ENCODE results near the gene GRM7. TPM values are rescaled to one million over a fixed set of nuclear protein-coding genes. Genes with fewer than 3 reads are reported as not detected.

GRM7 gene
- total and polyA plus RNA-seq, 2 experiments from 2014 or later, result 0.40 TPM; not detected in 1

DNA sequence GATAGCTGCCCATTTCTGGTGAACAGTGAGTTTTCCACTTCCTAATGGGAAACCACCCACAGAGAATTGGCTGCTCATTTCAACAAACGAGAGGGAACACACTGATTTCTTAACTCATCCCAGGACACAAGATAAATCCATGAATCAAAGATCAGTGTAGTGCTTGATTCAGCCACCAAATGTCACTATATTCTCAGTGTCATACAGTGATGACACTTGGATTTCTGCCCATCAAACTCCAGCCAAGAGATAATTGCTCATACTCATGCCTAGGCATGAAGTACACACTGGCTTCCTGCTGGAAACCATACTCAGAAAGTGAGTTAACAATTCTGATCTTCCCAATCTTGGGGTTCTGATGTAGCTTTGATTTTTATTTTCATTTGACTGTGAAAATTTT is 35.4 kb upstream of the GRM7 start:
- H3K9me3 Mint-ChIP-seq, result peaks cover 75% of the 10 kb centered on the region
- Histone ChIP-seq H3K27ac (ENCODE audit: low read depth) (no peak overlapping the region), H3F3A (replicated peaks; ENCODE audit: low read depth) (no peaks in the 10 kb centered on the region), H4K20me1 (replicated peaks; ENCODE audit: insufficient read depth) (no peaks in the 10 kb centered on the region), H3K4me3 (no peak overlapping the region), H3K4me2 (no peak overlapping the region), H2AFZ (no peak overlapping the region), H3K27me3 (ENCODE audit: insufficient read depth) (no peaks in the 10 kb centered on the region), H3K79me2 (replicated peaks; ENCODE audit: insufficient read depth) (no peaks in the 10 kb centered on the region), H3K4me1 (ENCODE audit: insufficient read depth) (no peaks in the 10 kb centered on the region), H3K36me3 (ENCODE audit: insufficient read depth) (peaks cover 22% of the 10 kb centered on the region; the same call in 1 of the 2 replicates), H3K9me2 (ENCODE audit: insufficient read depth) (no peaks in the 10 kb centered on the region)
- no peak for TF ChIP-seq EZH2 (IDR thresholded peaks at IDR 0.05; ENCODE audit: low read depth, unreplicated experiment)
- H3K4me3 Mint-ChIP-seq, result no peak overlapping the region
- H3K36me3 Mint-ChIP-seq (ENCODE audit: low read depth), result peaks cover 8% of the 10 kb centered on the region; the same call in 2 of the 3 replicates
- ATAC-seq, result no peak
- no peak overlapping the region for H3K27ac Mint-ChIP-seq
- DNase-seq (ENCODE audit: low spot score), result no peak
- H3K4me1 Mint-ChIP-seq, result no peaks in the 10 kb centered on the region
- H3K27me3 Mint-ChIP-seq (ENCODE audit: insufficient read depth, low read depth, poor library complexity), result no peaks in the 10 kb centered on the region

DNA sequence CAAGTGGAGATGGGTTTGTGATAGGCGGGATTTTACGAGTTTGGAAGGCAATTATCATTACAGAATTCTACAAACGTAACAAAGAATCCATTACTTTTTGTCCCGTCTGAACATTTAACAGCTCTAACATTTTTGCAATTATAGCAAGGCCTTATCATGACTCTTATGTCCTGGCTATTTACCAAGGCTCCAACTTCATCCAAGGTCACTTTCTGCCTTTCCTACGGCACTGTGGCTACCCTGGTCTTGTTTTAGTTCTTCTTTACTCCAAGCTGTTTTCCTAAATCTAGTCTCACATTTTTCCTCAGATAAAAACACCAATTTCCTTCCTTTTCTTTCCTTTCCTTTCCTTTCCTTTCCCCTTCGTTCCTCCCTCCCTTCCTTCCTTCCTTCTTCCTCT is 33.5 kb upstream of the GRM7 start:
- Mint-ChIP-seq H3K9me3 (peaks cover 75% of the 10 kb centered on the region), H3K4me1 (no peaks in the 10 kb centered on the region), H3K27me3 (ENCODE audit: insufficient read depth, low read depth, poor library complexity) (no peaks in the 10 kb centered on the region), H3K4me3 (no peak overlapping the region), H3K27ac (no peak overlapping the region), H3K36me3 (ENCODE audit: low read depth) (peaks cover 13% of the 10 kb centered on the region; the same call in 2 of the 3 replicates)
- no peak overlapping the region for H3K4me2 ChIP-seq
- no peaks in the 10 kb centered on the region for H3K27me3 ChIP-seq (ENCODE audit: insufficient read depth)
- DNase-seq (ENCODE audit: low spot score) (no peak), ATAC-seq (no peak)
- H3K4me1 ChIP-seq (ENCODE audit: insufficient read depth), result no peaks in the 10 kb centered on the region
- no peak overlapping the region for H3K4me3 ChIP-seq
- no peak overlapping the region for H2AFZ ChIP-seq
- no peaks in the 10 kb centered on the region for H3K9me2 ChIP-seq (ENCODE audit: insufficient read depth)
- H3K27ac ChIP-seq (ENCODE audit: low read depth), result no peak overlapping the region
- H4K20me1 ChIP-seq (replicated peaks; ENCODE audit: insufficient read depth), result no peaks in the 10 kb centered on the region
- H3K36me3 ChIP-seq (ENCODE audit: insufficient read depth), result peaks cover 22% of the 10 kb centered on the region
- no peaks in the 10 kb centered on the region for H3K79me2 ChIP-seq (replicated peaks; ENCODE audit: insufficient read depth)
- no peaks in the 10 kb centered on the region for H3F3A ChIP-seq (replicated peaks; ENCODE audit: low read depth)
- TF ChIP-seq, protein P1, sequence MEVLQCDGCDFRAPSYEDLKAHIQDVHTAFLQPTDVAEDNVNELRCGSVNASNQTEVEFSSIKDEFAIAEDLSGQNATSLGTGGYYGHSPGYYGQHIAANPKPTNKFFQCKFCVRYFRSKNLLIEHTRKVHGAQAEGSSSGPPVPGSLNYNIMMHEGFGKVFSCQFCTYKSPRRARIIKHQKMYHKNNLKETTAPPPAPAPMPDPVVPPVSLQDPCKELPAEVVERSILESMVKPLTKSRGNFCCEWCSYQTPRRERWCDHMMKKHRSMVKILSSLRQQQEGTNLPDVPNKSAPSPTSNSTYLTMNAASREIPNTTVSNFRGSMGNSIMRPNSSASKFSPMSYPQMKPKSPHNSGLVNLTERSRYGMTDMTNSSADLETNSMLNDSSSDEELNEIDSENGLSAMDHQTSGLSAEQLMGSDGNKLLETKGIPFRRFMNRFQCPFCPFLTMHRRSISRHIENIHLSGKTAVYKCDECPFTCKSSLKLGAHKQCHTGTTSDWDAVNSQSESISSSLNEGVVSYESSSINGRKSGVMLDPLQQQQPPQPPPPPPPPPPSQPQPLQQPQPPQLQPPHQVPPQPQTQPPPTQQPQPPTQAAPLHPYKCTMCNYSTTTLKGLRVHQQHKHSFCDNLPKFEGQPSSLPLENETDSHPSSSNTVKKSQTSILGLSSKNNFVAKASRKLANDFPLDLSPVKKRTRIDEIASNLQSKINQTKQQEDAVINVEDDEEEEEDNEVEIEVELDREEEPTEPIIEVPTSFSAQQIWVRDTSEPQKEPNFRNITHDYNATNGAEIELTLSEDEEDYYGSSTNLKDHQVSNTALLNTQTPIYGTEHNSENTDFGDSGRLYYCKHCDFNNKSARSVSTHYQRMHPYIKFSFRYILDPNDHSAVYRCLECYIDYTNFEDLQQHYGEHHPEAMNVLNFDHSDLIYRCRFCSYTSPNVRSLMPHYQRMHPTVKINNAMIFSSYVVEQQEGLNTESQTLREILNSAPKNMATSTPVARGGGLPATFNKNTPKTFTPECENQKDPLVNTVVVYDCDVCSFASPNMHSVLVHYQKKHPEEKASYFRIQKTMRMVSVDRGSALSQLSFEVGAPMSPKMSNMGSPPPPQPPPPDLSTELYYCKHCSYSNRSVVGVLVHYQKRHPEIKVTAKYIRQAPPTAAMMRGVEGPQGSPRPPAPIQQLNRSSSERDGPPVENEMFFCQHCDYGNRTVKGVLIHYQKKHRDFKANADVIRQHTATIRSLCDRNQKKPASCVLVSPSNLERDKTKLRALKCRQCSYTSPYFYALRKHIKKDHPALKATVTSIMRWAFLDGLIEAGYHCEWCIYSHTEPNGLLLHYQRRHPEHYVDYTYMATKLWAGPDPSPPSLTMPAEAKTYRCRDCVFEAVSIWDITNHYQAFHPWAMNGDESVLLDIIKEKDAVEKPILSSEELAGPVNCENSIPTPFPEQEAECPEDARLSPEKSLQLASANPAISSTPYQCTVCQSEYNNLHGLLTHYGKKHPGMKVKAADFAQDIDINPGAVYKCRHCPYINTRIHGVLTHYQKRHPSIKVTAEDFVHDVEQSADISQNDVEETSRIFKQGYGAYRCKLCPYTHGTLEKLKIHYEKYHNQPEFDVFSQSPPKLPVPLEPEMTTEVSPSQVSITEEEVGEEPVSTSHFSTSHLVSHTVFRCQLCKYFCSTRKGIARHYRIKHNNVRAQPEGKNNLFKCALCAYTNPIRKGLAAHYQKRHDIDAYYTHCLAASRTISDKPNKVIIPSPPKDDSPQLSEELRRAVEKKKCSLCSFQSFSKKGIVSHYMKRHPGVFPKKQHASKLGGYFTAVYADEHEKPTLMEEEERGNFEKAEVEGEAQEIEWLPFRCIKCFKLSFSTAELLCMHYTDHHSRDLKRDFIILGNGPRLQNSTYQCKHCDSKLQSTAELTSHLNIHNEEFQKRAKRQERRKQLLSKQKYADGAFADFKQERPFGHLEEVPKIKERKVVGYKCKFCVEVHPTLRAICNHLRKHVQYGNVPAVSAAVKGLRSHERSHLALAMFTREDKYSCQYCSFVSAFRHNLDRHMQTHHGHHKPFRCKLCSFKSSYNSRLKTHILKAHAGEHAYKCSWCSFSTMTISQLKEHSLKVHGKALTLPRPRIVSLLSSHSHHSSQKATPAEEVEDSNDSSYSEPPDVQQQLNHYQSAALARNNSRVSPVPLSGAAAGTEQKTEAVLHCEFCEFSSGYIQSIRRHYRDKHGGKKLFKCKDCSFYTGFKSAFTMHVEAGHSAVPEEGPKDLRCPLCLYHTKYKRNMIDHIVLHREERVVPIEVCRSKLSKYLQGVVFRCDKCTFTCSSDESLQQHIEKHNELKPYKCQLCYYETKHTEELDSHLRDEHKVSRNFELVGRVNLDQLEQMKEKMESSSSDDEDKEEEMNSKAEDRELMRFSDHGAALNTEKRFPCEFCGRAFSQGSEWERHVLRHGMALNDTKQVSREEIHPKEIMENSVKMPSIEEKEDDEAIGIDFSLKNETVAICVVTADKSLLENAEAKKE (CRISPR knock-in tag; IDR thresholded peaks at IDR 0.05), result no peak
- no peak for TF ChIP-seq JUNB (IDR thresholded peaks at IDR 0.05; ENCODE audit: unreplicated experiment)
- TF ChIP-seq ZNF114 (CRISPR knock-in tag; IDR thresholded peaks at IDR 0.05), result no peak
- TF ChIP-seq, protein P2, sequence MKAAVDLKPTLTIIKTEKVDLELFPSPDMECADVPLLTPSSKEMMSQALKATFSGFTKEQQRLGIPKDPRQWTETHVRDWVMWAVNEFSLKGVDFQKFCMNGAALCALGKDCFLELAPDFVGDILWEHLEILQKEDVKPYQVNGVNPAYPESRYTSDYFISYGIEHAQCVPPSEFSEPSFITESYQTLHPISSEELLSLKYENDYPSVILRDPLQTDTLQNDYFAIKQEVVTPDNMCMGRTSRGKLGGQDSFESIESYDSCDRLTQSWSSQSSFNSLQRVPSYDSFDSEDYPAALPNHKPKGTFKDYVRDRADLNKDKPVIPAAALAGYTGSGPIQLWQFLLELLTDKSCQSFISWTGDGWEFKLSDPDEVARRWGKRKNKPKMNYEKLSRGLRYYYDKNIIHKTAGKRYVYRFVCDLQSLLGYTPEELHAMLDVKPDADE (IDR thresholded peaks at IDR 0.05), result no peak
- TF ChIP-seq EZH2phosphoT487 (IDR thresholded peaks at IDR 0.05; ENCODE audit: unreplicated experiment), result no peak
- TF ChIP-seq ZNF331 (CRISPR knock-in tag; IDR thresholded peaks at IDR 0.05; ENCODE audit: low read depth), result no peak
- no peak for TF ChIP-seq STAT1 (IDR thresholded peaks at IDR 0.05; ENCODE audit: unreplicated experiment)
- TF ChIP-seq POLR2AphosphoS5 (IDR thresholded peaks at IDR 0.05; ENCODE audit: low read depth), result no peak
- TF ChIP-seq, protein P3, sequence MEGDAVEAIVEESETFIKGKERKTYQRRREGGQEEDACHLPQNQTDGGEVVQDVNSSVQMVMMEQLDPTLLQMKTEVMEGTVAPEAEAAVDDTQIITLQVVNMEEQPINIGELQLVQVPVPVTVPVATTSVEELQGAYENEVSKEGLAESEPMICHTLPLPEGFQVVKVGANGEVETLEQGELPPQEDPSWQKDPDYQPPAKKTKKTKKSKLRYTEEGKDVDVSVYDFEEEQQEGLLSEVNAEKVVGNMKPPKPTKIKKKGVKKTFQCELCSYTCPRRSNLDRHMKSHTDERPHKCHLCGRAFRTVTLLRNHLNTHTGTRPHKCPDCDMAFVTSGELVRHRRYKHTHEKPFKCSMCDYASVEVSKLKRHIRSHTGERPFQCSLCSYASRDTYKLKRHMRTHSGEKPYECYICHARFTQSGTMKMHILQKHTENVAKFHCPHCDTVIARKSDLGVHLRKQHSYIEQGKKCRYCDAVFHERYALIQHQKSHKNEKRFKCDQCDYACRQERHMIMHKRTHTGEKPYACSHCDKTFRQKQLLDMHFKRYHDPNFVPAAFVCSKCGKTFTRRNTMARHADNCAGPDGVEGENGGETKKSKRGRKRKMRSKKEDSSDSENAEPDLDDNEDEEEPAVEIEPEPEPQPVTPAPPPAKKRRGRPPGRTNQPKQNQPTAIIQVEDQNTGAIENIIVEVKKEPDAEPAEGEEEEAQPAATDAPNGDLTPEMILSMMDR (conservative IDR thresholded peaks at IDR 0.05; ENCODE audit: low read depth in 2 of 2), result no peak
